GM23338 (cell line): ENCODE measurements around the gene SLC25A41.

Experiments used
- CREB1 ChIP-seq: fragments of 250-450 bp; sonication (Bioruptor Pico); IDR thresholded peaks from 2 replicates; pipeline ENCODE4 v1.5.0; 2020; ENCODE audit warnings: low read depth, mild to moderate bottlenecking, moderate library complexity
- CTCF ChIP-seq, 2 experiments: fragments of 200-600 bp in 1 of 2; sonication (generic) in 1 of 2; conservative IDR thresholded peaks; 2 replicates each; pipeline versions ENCODE4 v1.5.1 to v1.6.1; 2016 to 2017; ENCODE audit warnings: antibody characterized with exemption in 2 of 2, low read depth in 2 of 2, mild to moderate bottlenecking in 2 of 2, moderate library complexity in 1 of 2
- ETS1 ChIP-seq: IDR thresholded peaks from 2 replicates; pipeline ENCODE4 v1.6.1; 2016; ENCODE audit warnings: antibody characterized with exemption
- EZH2 ChIP-seq: fragments of 200-600 bp; sonication (generic); IDR thresholded peaks from one replicate; pipeline ENCODE4 v1.8.0; 2017; ENCODE audit warnings: antibody characterized with exemption, mild to moderate bottlenecking, low read depth; ENCODE audit not compliant: unreplicated experiment
- EZH2phosphoT487 ChIP-seq: fragments of 200-600 bp; sonication (generic); IDR thresholded peaks from one replicate; pipeline ENCODE4 v1.8.1; 2018; ENCODE audit warnings: antibody characterized with exemption; ENCODE audit not compliant: unreplicated experiment
- JUNB ChIP-seq: IDR thresholded peaks from one replicate; pipeline ENCODE4 v1.6.1; 2016; ENCODE audit warnings: antibody characterized with exemption; ENCODE audit not compliant: unreplicated experiment
- NANOG ChIP-seq: IDR thresholded peaks from 2 replicates; pipeline ENCODE4 v1.6.1; 2016; ENCODE audit warnings: antibody characterized with exemption, borderline replicate concordance
- POLR2AphosphoS5 ChIP-seq: IDR thresholded peaks from 2 replicates; pipeline ENCODE4 v1.6.1; 2016; ENCODE audit warnings: antibody characterized with exemption, low read depth
- REST ChIP-seq: IDR thresholded peaks from one replicate; pipeline ENCODE4 v1.6.1; 2018; ENCODE audit warnings: antibody characterized with exemption; ENCODE audit not compliant: unreplicated experiment
- STAT1 ChIP-seq: IDR thresholded peaks from one replicate; pipeline ENCODE4 v1.6.1; 2016; ENCODE audit warnings: antibody characterized with exemption; ENCODE audit not compliant: unreplicated experiment
- ZNF331 ChIP-seq: fragments of 250-450 bp; sonication (Bioruptor Pico); IDR thresholded peaks from 2 replicates; pipeline ENCODE4 v1.5.0; 2020; ENCODE audit warnings: low read depth, mild to moderate bottlenecking, moderate library complexity
- ZNF462 ChIP-seq: fragments of 250-450 bp; sonication (Bioruptor Pico); IDR thresholded peaks from 2 replicates; pipeline ENCODE4 v1.5.0; 2020; ENCODE audit warnings: mild to moderate bottlenecking, moderate library complexity

- no peak for TF ChIP-seq EZH2
- no peak for TF ChIP-seq CTCF (conservative IDR thresholded peaks at IDR 0.05; ENCODE audit: low read depth in 2 of 2)
- TF ChIP-seq STAT1, result no peak
- no peak for TF ChIP-seq REST
- no peak for TF ChIP-seq POLR2AphosphoS5
- no peak for TF ChIP-seq ZNF331 (CRISPR knock-in tag)
- no peak for TF ChIP-seq CREB1 (CRISPR knock-in tag)
- TF ChIP-seq EZH2phosphoT487, result no peak
- no peak for TF ChIP-seq JUNB
- no peak for TF ChIP-seq ZNF462 (CRISPR knock-in tag)
- no peak for TF ChIP-seq NANOG
- no peak for TF ChIP-seq ETS1
Measured at GRCh38 chr19:6376512-6377190, 56.9 kb downstream of the SLC25A41 start.
